ENCODE data around the gene CCDC77. TPM values are rescaled to one million over a fixed set of nuclear protein-coding genes. Genes with fewer than 3 reads are reported as not detected.

CCDC77 gene
- total and polyA plus RNA-seq, 9 donors: 7.4 to 11.0 (median 9.3) TPM

DNA sequence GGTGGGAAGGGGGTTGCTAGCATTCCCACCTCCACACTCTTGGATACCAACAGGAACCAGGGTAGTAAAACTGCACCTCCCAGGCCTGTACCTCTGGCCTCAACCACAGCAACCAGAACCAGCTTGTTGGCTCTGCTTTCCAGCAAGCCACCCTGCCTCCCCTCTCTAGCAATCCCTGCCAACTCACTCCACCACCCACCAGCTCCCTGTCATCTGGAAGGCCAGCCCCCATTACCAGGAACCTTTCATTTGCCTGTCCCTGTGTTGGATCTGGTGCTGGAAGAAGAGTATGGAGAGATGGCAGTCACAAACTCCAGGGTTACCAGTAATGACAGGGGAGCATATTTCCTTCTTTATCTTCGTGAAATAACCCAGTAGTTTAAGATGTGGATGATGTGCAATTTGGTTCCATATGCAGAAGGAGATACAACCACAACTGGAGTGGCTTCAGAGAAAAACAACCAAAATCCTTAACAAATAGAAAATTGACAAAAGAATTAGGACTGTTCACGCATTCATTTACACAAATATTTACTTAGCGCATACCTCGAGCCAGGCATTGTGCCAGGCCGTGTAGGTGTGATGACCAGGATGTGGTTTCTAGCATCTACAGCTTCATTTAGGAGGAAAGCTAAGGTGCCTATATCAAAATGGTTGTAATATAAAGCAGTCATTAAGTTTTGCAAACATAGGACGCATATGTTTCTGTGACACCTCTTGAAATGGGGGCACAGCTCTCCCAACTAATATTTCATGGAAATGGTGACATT, 61.7 kb downstream of the CCDC77 start:
- Histone ChIP-seq H3K4me1 (ENCODE audit: control insufficient read depth, insufficient read depth, low read length) (peaks cover 29% of the 10 kb centered on the region), H3K27ac (ENCODE audit: low read length) (no peak overlapping the region), H3K27me3 (ENCODE audit: control insufficient read depth, insufficient read depth, low read length) (peaks cover 36% of the 10 kb centered on the region), H3K4me3 (ENCODE audit: low read length) (no peak overlapping the region), H3K36me3 (ENCODE audit: control insufficient read depth, insufficient read depth, low read length) (no peaks in the 10 kb centered on the region), H3K9me3 (replicated peaks; ENCODE audit: control insufficient read depth, low read depth, low read length) (no peaks in the 10 kb centered on the region)
- 67% methylated on average over 1 of the region's 6 CpGs for WGBS (ENCODE audit: insufficient coverage)
- no peak for DNase-seq

GRCh38 chr12:464484-465267, 63.2 kb downstream of the CCDC77 start:
- Histone ChIP-seq H3K9me3 (replicated peaks; ENCODE audit: control insufficient read depth, low read depth, low read length) (no peaks in the 10 kb centered on the region), H3K27me3 (ENCODE audit: control insufficient read depth, insufficient read depth, low read length) (peaks cover 23% of the 10 kb centered on the region), H3K36me3 (ENCODE audit: control insufficient read depth, insufficient read depth, low read length) (no peaks in the 10 kb centered on the region), H3K27ac (ENCODE audit: low read length) (peak overlapping the region; percentile 21), H3K4me3 (ENCODE audit: low read length) (no peak overlapping the region), H3K4me1 (ENCODE audit: control insufficient read depth, insufficient read depth, low read length) (peaks cover 24% of the 10 kb centered on the region)
- WGBS (ENCODE audit: insufficient coverage): 53% methylated on average over 13 of the region's 16 CpGs
- DNase-seq: peak; percentile 48

GRCh38 chr12:466039-466438, 64.6 kb downstream of the CCDC77 start:
- H3K36me3 ChIP-seq (ENCODE audit: control insufficient read depth, insufficient read depth, low read length): no peaks in the 10 kb centered on the region
- H3K27me3 ChIP-seq (ENCODE audit: control insufficient read depth, insufficient read depth, low read length): peaks cover 17% of the 10 kb centered on the region
- no peak overlapping the region for H3K4me3 ChIP-seq (ENCODE audit: low read length)
- no peak overlapping the region for H3K27ac ChIP-seq (ENCODE audit: low read length)
- H3K9me3 ChIP-seq (replicated peaks; ENCODE audit: control insufficient read depth, low read depth, low read length): no peaks in the 10 kb centered on the region
- H3K4me1 ChIP-seq (ENCODE audit: control insufficient read depth, insufficient read depth, low read length): peaks cover 24% of the 10 kb centered on the region
- no peak for DNase-seq
- 39% methylated on average over 3 of the region's 8 CpGs for WGBS (ENCODE audit: insufficient coverage)

- H3K27me3 ChIP-seq (ENCODE audit: control insufficient read depth, insufficient read depth, low read length): peaks cover 9% of the 10 kb centered on the region
- no peak for DNase-seq
- peaks cover 24% of the 10 kb centered on the region for H3K4me1 ChIP-seq (ENCODE audit: control insufficient read depth, insufficient read depth, low read length)
- no peak overlapping the region for H3K27ac ChIP-seq (ENCODE audit: low read length)
- no CpG with 5 or more reads among the region's 5 CpGs for WGBS (ENCODE audit: insufficient coverage)
- no peaks in the 10 kb centered on the region for H3K36me3 ChIP-seq (ENCODE audit: control insufficient read depth, insufficient read depth, low read length)
- H3K4me3 ChIP-seq (ENCODE audit: low read length): no peak overlapping the region
- H3K9me3 ChIP-seq (replicated peaks; ENCODE audit: control insufficient read depth, low read depth, low read length): no peaks in the 10 kb centered on the region
These were observed 65.3 kb downstream of the CCDC77 start for GRCh38 chr12:466762-467161.

- H3K27ac ChIP-seq (ENCODE audit: low read length): no peak overlapping the region
- no peaks in the 10 kb centered on the region for H3K9me3 ChIP-seq (replicated peaks; ENCODE audit: control insufficient read depth, low read depth, low read length)
- DNase-seq: no peak
- 80% methylated on average over 2 of the region's 6 CpGs for WGBS (ENCODE audit: insufficient coverage)
- no peaks in the 10 kb centered on the region for H3K36me3 ChIP-seq (ENCODE audit: control insufficient read depth, insufficient read depth, low read length)
- no peak overlapping the region for H3K4me3 ChIP-seq (ENCODE audit: low read length)
- H3K4me1 ChIP-seq (ENCODE audit: control insufficient read depth, insufficient read depth, low read length): peaks cover 23% of the 10 kb centered on the region
- H3K27me3 ChIP-seq (ENCODE audit: control insufficient read depth, insufficient read depth, low read length): peaks cover 4% of the 10 kb centered on the region
These were observed 66.1 kb downstream of the CCDC77 start for GRCh38 chr12:467591-467990.

- DNase-seq: no peak
- Histone ChIP-seq H3K4me1 (ENCODE audit: control insufficient read depth, insufficient read depth, low read length) (peaks cover 21% of the 10 kb centered on the region), H3K27me3 (ENCODE audit: control insufficient read depth, insufficient read depth, low read length) (no peaks in the 10 kb centered on the region), H3K36me3 (ENCODE audit: control insufficient read depth, insufficient read depth, low read length) (no peaks in the 10 kb centered on the region), H3K9me3 (replicated peaks; ENCODE audit: control insufficient read depth, low read depth, low read length) (no peaks in the 10 kb centered on the region), H3K27ac (ENCODE audit: low read length) (no peak overlapping the region), H3K4me3 (ENCODE audit: low read length) (no peak overlapping the region)
- WGBS (ENCODE audit: insufficient coverage): 53% methylated on average over 4 of the region's 10 CpGs
These were observed 67.4 kb downstream of the CCDC77 start for GRCh38 chr12:468671-469389.

DNA sequence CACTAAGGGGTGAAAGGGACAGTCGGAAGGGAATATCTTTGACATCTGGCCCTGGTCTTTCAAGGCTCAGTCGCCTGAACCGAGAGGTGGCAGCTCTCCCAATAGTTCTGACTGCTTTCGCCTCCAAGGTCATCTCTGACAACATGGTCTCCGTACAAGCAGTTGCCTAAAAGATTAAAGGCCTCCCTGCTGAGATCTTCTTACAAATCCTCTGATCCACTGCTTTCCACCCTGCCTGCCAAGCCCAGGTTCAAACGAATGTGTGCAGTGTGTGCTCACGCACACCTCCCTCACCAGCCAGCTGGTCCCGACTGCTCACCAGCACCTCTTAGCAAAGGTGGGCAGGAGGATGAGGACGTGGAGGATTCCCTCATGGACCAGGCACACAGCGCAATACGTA, 68.7 kb downstream of the CCDC77 start:
- Histone ChIP-seq H3K9me3 (replicated peaks; ENCODE audit: control insufficient read depth, low read depth, low read length) (no peaks in the 10 kb centered on the region), H3K27me3 (ENCODE audit: control insufficient read depth, insufficient read depth, low read length) (no peaks in the 10 kb centered on the region), H3K36me3 (ENCODE audit: control insufficient read depth, insufficient read depth, low read length) (no peaks in the 10 kb centered on the region), H3K4me1 (ENCODE audit: control insufficient read depth, insufficient read depth, low read length) (peaks cover 12% of the 10 kb centered on the region), H3K27ac (ENCODE audit: low read length) (no peak overlapping the region), H3K4me3 (ENCODE audit: low read length) (no peak overlapping the region)
- 30% methylated on average over 7 of the region's 11 CpGs for WGBS (ENCODE audit: insufficient coverage)
- peak; percentile 22 for DNase-seq

- peaks cover 4% of the 10 kb centered on the region for H3K4me1 ChIP-seq (ENCODE audit: control insufficient read depth, insufficient read depth, low read length)
These were observed 71.8 kb downstream of the CCDC77 start for GRCh38 chr12:473198-473597.

DNA sequence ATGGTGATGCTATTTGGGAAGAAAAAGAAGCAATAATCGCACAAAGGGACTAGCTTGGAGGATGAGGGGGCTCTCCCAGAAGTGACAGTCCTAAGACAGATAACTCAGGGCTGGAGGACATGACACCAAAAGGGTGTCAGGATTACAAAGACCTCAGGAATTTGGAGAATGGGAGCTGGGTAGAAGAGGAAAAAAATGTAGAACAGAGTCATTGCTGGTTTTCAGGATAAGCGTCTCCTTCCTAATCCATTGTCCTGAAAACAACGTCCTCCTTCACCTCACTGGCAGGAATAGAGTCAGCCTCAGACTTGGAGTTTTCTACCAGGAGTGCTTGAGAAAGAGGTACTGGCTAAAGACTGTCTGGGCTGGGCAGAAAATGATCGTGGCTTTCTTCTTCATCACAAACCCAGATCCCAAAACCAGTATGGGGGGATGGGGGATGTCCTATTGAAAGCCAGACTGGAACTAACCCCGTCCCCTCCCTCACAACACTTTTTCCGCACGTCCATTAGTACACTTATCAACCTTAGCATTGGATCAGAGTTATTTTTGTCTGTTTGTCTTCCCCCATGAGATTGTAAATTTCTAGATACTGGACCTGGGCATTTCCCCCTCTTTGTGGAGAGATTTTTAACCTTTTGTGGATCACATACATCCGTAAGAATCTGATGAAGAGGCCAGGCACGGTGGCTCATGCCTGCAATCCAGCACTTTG, 72.6 kb downstream of the CCDC77 start:
- Histone ChIP-seq H3K4me1 (ENCODE audit: control insufficient read depth, insufficient read depth, low read length) (peaks cover 4% of the 10 kb centered on the region), H3K27ac (ENCODE audit: low read length) (no peak overlapping the region), H3K4me3 (ENCODE audit: low read length) (no peak overlapping the region), H3K27me3 (ENCODE audit: control insufficient read depth, insufficient read depth, low read length) (no peaks in the 10 kb centered on the region), H3K36me3 (ENCODE audit: control insufficient read depth, insufficient read depth, low read length) (no peaks in the 10 kb centered on the region), H3K9me3 (replicated peaks; ENCODE audit: control insufficient read depth, low read depth, low read length) (no peaks in the 10 kb centered on the region)
- 89% methylated on average over 2 of the region's 9 CpGs for WGBS (ENCODE audit: insufficient coverage)
- no peak for DNase-seq

More at GRCh38 chr12:473198-473597, 71.8 kb downstream of the CCDC77 start:
- H3K36me3 ChIP-seq (ENCODE audit: control insufficient read depth, insufficient read depth, low read length): no peaks in the 10 kb centered on the region
- DNase-seq: no peak
- no peaks in the 10 kb centered on the region for H3K27me3 ChIP-seq (ENCODE audit: control insufficient read depth, insufficient read depth, low read length)
- H3K27ac ChIP-seq (ENCODE audit: low read length): no peak overlapping the region
- no peak overlapping the region for H3K4me3 ChIP-seq (ENCODE audit: low read length)
- WGBS (ENCODE audit: insufficient coverage): 87% methylated on average over 4 of the region's 5 CpGs
- no peaks in the 10 kb centered on the region for H3K9me3 ChIP-seq (replicated peaks; ENCODE audit: control insufficient read depth, low read depth, low read length)

All from muscle of leg (tissue), 11 donors.